H9 (cell line): ENCODE results near the gene ITPKC. TPM values are rescaled to one million over a fixed set of nuclear protein-coding genes. Genes with fewer than 3 reads are reported as not detected.
A peak's percentile ranks its signal among the peaks of the same experiment; 100 is the strongest.

Experiments used
- DNase-seq: peaks from one replicate; pipeline ENCODE4 v3.0.0-alpha.2; 2017
- H2AFZ ChIP-seq: one replicate; pipeline ENCODE4 v1.6.1; 2013; ENCODE audit warnings: mild to moderate bottlenecking, low read length, control low read depth, moderate library complexity
- H2AK5ac ChIP-seq: 2 replicates; pipeline ENCODE4 v1.6.1; 2013; ENCODE audit warnings: low read length, control low read depth, mixed read lengths; ENCODE audit not compliant: insufficient read length
- H2BK120ac ChIP-seq: one replicate; pipeline ENCODE4 v1.6.1; 2013; ENCODE audit warnings: low read depth, mild to moderate bottlenecking, low read length, control low read depth, inconsistent platforms; ENCODE audit not compliant: poor library complexity, severe bottlenecking
- H2BK12ac ChIP-seq: 2 replicates; pipeline ENCODE4 v1.6.1; 2013; ENCODE audit warnings: low read length, control low read depth, mixed read lengths, low read depth; ENCODE audit not compliant: insufficient read length
- H2BK15ac ChIP-seq: 2 replicates; pipeline ENCODE4 v1.6.1; 2013; ENCODE audit warnings: low read depth, low read length, control low read depth
- H2BK20ac ChIP-seq: one replicate; pipeline ENCODE4 v1.6.1; 2013; ENCODE audit warnings: low read depth, mild to moderate bottlenecking, low read length, control low read depth, inconsistent platforms; ENCODE audit not compliant: poor library complexity, severe bottlenecking
- H2BK5ac ChIP-seq: 2 replicates; pipeline ENCODE4 v1.6.1; 2013; ENCODE audit warnings: low read length, control low read depth, mixed read lengths; ENCODE audit not compliant: insufficient read length
- H3K14ac ChIP-seq: 2 replicates; pipeline ENCODE4 v1.6.1; 2013; ENCODE audit warnings: low read length, control low read depth; ENCODE audit not compliant: insufficient read depth
- H3K18ac ChIP-seq: 2 replicates; pipeline ENCODE4 v1.6.1; 2013; ENCODE audit warnings: low read depth, mild to moderate bottlenecking, mixed read lengths, low read length, control low read depth; ENCODE audit not compliant: insufficient read length
- H3K23ac ChIP-seq: 2 replicates; pipeline ENCODE4 v1.6.1; 2013; ENCODE audit warnings: low read length, control low read depth, mixed read lengths, low read depth; ENCODE audit not compliant: insufficient read length
- H3K23me2 ChIP-seq: 2 replicates; pipeline ENCODE4 v1.6.1; 2013; ENCODE audit warnings: low read depth, mild to moderate bottlenecking, mixed read lengths, low read length, control low read depth; ENCODE audit not compliant: insufficient read length, poor library complexity, severe bottlenecking
- H3K27ac ChIP-seq: 2 replicates; pipeline ENCODE4 v1.5.1; 2013; ENCODE audit warnings: low read length, control low read depth, mixed read lengths, low read depth; ENCODE audit not compliant: insufficient read length
- H3K27me3 ChIP-seq: 2 replicates; pipeline ENCODE4 v1.6.1; 2013; ENCODE audit warnings: low read length, control low read depth, inconsistent platforms; ENCODE audit not compliant: insufficient read depth
- H3K4ac ChIP-seq: 2 replicates; pipeline ENCODE4 v1.6.1; 2013; ENCODE audit warnings: low read depth, mild to moderate bottlenecking, control low read depth, inconsistent platforms, low read length, moderate library complexity
- H3K4me1 ChIP-seq: 2 replicates; pipeline ENCODE4 v1.6.1; 2013; ENCODE audit warnings: low read length, control low read depth, inconsistent platforms; ENCODE audit not compliant: insufficient read depth
- H3K4me2 ChIP-seq: 2 replicates; pipeline ENCODE4 v1.6.1; 2013; ENCODE audit warnings: low read length, control low read depth, mixed read lengths; ENCODE audit not compliant: insufficient read length, insufficient read depth
- H3K56ac ChIP-seq: 2 replicates; pipeline ENCODE4 v1.6.1; 2013; ENCODE audit warnings: low read depth, mild to moderate bottlenecking, mixed read lengths, low read length, control low read depth; ENCODE audit not compliant: insufficient read length
- H3K79me1 ChIP-seq: 2 replicates; pipeline ENCODE4 v1.6.1; 2013; ENCODE audit warnings: low read depth, mild to moderate bottlenecking, moderate library complexity, low read length, control low read depth, inconsistent platforms; ENCODE audit not compliant: insufficient read depth, poor library complexity, severe bottlenecking
- H3K79me2 ChIP-seq: 2 replicates; pipeline ENCODE4 v1.6.1; 2013; ENCODE audit warnings: low read length, control low read depth, inconsistent platforms; ENCODE audit not compliant: insufficient read depth
- H3K9ac ChIP-seq: 2 replicates; pipeline ENCODE4 v1.6.1; 2013; ENCODE audit warnings: low read length, control low read depth, mixed read lengths; ENCODE audit not compliant: insufficient read length; ENCODE audit errors: extremely low read depth
- H3K9me3 ChIP-seq: one replicate; pipeline ENCODE4 v1.6.1; 2013; ENCODE audit warnings: low read depth, low read length, inconsistent platforms; ENCODE audit not compliant: control insufficient read depth
- H3T11ph ChIP-seq: one replicate; pipeline ENCODE4 v1.6.1; 2013; ENCODE audit warnings: mild to moderate bottlenecking, low read length, control low read depth, inconsistent platforms
- H4K20me1 ChIP-seq: one replicate; pipeline ENCODE4 v1.6.1; 2013; ENCODE audit not compliant: control insufficient read depth, insufficient read length, insufficient read depth
- H4K5ac ChIP-seq: 2 replicates; pipeline ENCODE4 v1.6.1; 2013; ENCODE audit warnings: low read depth, mild to moderate bottlenecking, mixed read lengths, low read length, control low read depth; ENCODE audit not compliant: insufficient read length
- H4K8ac ChIP-seq: replicated peaks from 2 replicates; pipeline ENCODE4 v1.6.1; 2013; ENCODE audit warnings: low read length, control low read depth, mixed read lengths, low read depth; ENCODE audit not compliant: insufficient read length
- H4K91ac ChIP-seq: 2 replicates; pipeline ENCODE4 v1.6.1; 2013; ENCODE audit warnings: low read depth, mild to moderate bottlenecking, moderate library complexity, mixed read lengths, low read length, control low read depth; ENCODE audit not compliant: insufficient read length
- H3K27ac Mint-ChIP-seq, 3 experiments: 2 replicates in 2 of 3; 3 replicates in 1 of 3; pipeline ENCODE4 v1.8.0; 2020 to 2021; ENCODE audit warnings: mixed read lengths in 3 of 3, mild to moderate bottlenecking in 1 of 3, moderate library complexity in 1 of 3
- H3K27me3 Mint-ChIP-seq: 2 replicates; pipeline ENCODE4 v1.8.0; 2021; ENCODE audit warnings: low read depth, mild to moderate bottlenecking, moderate library complexity, mixed read lengths
- H3K36me3 Mint-ChIP-seq, 3 experiments: 2 replicates in 2 of 3; 3 replicates in 1 of 3; pipeline ENCODE4 v1.8.0; 2020 to 2021; ENCODE audit warnings: low read depth in 3 of 3, mixed read lengths in 3 of 3; ENCODE audit not compliant: insufficient read depth in 1 of 3
- H3K4me1 Mint-ChIP-seq, 2 experiments: 2 replicates each; pipeline ENCODE4 v1.8.0; 2020; ENCODE audit warnings: mixed read lengths in 2 of 2
- H3K4me3 Mint-ChIP-seq, 2 experiments: 2 replicates in 1 of 2; 3 replicates in 1 of 2; pipeline ENCODE4 v1.8.0; 2020 to 2021; ENCODE audit warnings: mild to moderate bottlenecking in 2 of 2, mixed read lengths in 2 of 2, moderate library complexity in 1 of 2
- H3K9me3 Mint-ChIP-seq, 2 experiments: 2 replicates in 1 of 2; 3 replicates in 1 of 2; pipeline ENCODE4 v1.8.0; 2020; ENCODE audit warnings: mild to moderate bottlenecking in 2 of 2, mixed read lengths in 2 of 2, moderate library complexity in 1 of 2
- WGBS: extraction: QIAGEN DNeasy Blood & Tissue Kit; methylation state at CpG from one replicate; pipeline ENCODE4 v1.1.7; 2013; ENCODE audit warnings: missing lambda C conversion rate, low lambda C conversion rate, mixed read lengths; ENCODE audit not compliant: insufficient read length; ENCODE audit errors: extremely low coverage; 5-methylcytosine and 5-hydroxymethylcytosine counted together
- total RNA-seq: library from RNA; stranded (reverse); gene quantifications from 2 replicates; pipeline ENCODE4 v1.2.1, GENCODE V29; 2021
- TF ChIP-seq, protein P1 (sequence below): fragments of 200-600 bp; sonication (generic); conservative IDR thresholded peaks from 3 replicates; pipeline ENCODE4 v1.8.0; 2021; ENCODE audit warnings: antibody characterized with exemption, mild to moderate bottlenecking

Gene ITPKC
- total RNA-seq, 1 experiment from 2014 or later, result 11.2 TPM

DNA sequence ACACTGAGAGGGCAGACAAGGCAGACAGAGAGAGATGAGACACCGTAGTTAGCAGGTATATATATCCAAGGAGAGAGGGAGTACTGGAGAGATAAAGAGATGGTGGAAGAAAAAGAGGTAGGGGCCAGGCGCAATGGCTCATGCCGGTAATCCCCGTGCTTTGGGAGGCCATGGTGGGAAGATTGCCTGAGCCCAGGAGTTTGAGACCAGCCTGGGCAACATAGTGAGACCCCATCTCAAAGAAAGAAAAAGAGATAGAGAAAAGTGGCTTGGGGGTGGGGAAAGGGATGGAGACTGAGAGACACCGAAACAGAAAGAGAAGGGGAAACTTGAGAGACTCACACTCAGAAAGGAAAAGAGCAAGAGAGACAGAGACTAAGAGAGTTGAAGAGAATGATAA lies 63.7 kb downstream of the ITPKC start:
- Mint-ChIP-seq H3K9me3 (no peaks in the 10 kb centered on the region; a peak in 1 of 5 replicates), H3K4me3 (0 out of 5 replicates have a peak overlapping the region, but pooled peaks of 1 of the 2 experiments have one; percentile 6), H3K27me3 (no peaks in the 10 kb centered on the region), H3K36me3 (peaks cover 2 to 9% (median 6%) of the 10 kb centered on the region in 3 experiments; a peak in 5 of 7 replicates), H3K4me1 (peaks cover 20 to 28% of the 10 kb centered on the region in 2 experiments), H3K27ac (peak overlapping the region in 1 of 3 experiments; percentile 2; a peak in 2 of 7 replicates)
- no peak overlapping the region for H4K91ac ChIP-seq
- 0 out of 2 replicates have a peak, but pooled peaks cover 2% of the 10 kb centered on the region for H3K4me1 ChIP-seq
- H3K27ac ChIP-seq, result no peak overlapping the region
- H2BK20ac ChIP-seq, result no peak overlapping the region
- H3K27me3 ChIP-seq, result no peaks in the 10 kb centered on the region
- H2BK15ac ChIP-seq, result no peak overlapping the region
- no peak overlapping the region for H2BK12ac ChIP-seq
- H3T11ph ChIP-seq, result no peak overlapping the region
- peaks cover 4% of the 10 kb centered on the region for H3K23me2 ChIP-seq
- no peak overlapping the region for H4K8ac ChIP-seq
- no peak overlapping the region for H3K9ac ChIP-seq
- H2AK5ac ChIP-seq, result no peak overlapping the region
- no peak overlapping the region for H3K23ac ChIP-seq
- no peak overlapping the region for H2BK5ac ChIP-seq
- no peak overlapping the region for H3K4ac ChIP-seq
- H3K18ac ChIP-seq, result no peak overlapping the region
- H3K79me2 ChIP-seq, result no peaks in the 10 kb centered on the region
- TF ChIP-seq, protein P1, sequence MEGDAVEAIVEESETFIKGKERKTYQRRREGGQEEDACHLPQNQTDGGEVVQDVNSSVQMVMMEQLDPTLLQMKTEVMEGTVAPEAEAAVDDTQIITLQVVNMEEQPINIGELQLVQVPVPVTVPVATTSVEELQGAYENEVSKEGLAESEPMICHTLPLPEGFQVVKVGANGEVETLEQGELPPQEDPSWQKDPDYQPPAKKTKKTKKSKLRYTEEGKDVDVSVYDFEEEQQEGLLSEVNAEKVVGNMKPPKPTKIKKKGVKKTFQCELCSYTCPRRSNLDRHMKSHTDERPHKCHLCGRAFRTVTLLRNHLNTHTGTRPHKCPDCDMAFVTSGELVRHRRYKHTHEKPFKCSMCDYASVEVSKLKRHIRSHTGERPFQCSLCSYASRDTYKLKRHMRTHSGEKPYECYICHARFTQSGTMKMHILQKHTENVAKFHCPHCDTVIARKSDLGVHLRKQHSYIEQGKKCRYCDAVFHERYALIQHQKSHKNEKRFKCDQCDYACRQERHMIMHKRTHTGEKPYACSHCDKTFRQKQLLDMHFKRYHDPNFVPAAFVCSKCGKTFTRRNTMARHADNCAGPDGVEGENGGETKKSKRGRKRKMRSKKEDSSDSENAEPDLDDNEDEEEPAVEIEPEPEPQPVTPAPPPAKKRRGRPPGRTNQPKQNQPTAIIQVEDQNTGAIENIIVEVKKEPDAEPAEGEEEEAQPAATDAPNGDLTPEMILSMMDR, result no peak
- no peaks in the 10 kb centered on the region for H4K20me1 ChIP-seq
- no peaks in the 10 kb centered on the region for H3K9me3 ChIP-seq
- H3K4me2 ChIP-seq, result no peak overlapping the region
- H2AFZ ChIP-seq, result no peak overlapping the region
- H4K5ac ChIP-seq, result no peak overlapping the region
- WGBS, result no CpG with 5 or more reads among the region's 5 CpGs
- no peak overlapping the region for H3K56ac ChIP-seq
- H3K14ac ChIP-seq, result no peak overlapping the region
- no peak for DNase-seq
- no peak overlapping the region for H2BK120ac ChIP-seq
- H3K79me1 ChIP-seq, result no peaks in the 10 kb centered on the region
